Body of pancreas (tissue), 4 donors: ENCODE results near the gene SLC12A8. TPM values are rescaled to one million over a fixed set of nuclear protein-coding genes. Genes with fewer than 3 reads are reported as not detected.

Source experiments
- ATAC-seq: fragments of 150-250 bp; one replicate; pipeline ENCODE4 v1.9.1; 2016
- DNase-seq, 4 donors: peaks; one replicate each; pipeline ENCODE4 v3.0.0-alpha.2; 2019
- H3K27ac ChIP-seq, 4 donors: fragments of 200-600 bp; sonication (generic); 1 replicate in 3 of 4; 2 replicates in 1 of 4; pipeline versions ENCODE4 v1.5.1 to v1.6.1; 2016 to 2019; ENCODE audit warnings: mild to moderate bottlenecking in 1 of 4, mixed read lengths in 1 of 4, moderate library complexity in 1 of 4
- H3K27me3 ChIP-seq, 2 donors: fragments of 200-600 bp; sonication (generic); one replicate each; pipeline ENCODE4 v1.6.0; 2016; ENCODE audit warnings: mild to moderate bottlenecking in 1 of 2
- H3K36me3 ChIP-seq, 2 donors: fragments of 200-600 bp; sonication (generic); replicated peaks in 1 of 2; 2 replicates each; pipeline ENCODE4 v1.5.1; 2016; ENCODE audit warnings: low read depth in 2 of 2; ENCODE audit not compliant: insufficient read depth in 1 of 2
- H3K4me1 ChIP-seq: fragments of 200-600 bp; sonication (generic); one replicate; pipeline ENCODE4 v1.6.0; 2016
- H3K4me3 ChIP-seq, 2 donors: fragments of 200-600 bp; sonication (generic); 1 replicate in 1 of 2; 2 replicates in 1 of 2; pipeline ENCODE4 v1.5.1; 2016 to 2019
- H3K9me3 ChIP-seq, 3 donors: fragments of 200-600 bp; sonication (generic); 1 replicate in 2 of 3; 2 replicates in 1 of 3; pipeline ENCODE4 v1.5.1; 2016
- CTCF ChIP-seq, 7 experiments: fragments of 450-650 bp in 4 of 7; fragments of 200-600 bp in 3 of 7; sonication (generic) in 3 of 7; IDR thresholded peaks; one replicate each; pipeline ENCODE4 v1.5.1; 2016 to 2019; ENCODE audit warnings: antibody characterized with exemption in 7 of 7
- POLR2A ChIP-seq, 3 donors: fragments of 450-650 bp; IDR thresholded peaks; one replicate each; pipeline ENCODE4 v1.6.1; 2016; ENCODE audit warnings: antibody characterized with exemption in 3 of 3, mild to moderate bottlenecking in 2 of 3
- WGBS, 2 donors: methylation state at CpG; one replicate each; pipeline ENCODE4 v1.1.5; 2017; 5-methylcytosine and 5-hydroxymethylcytosine counted together
- intact Hi-C: fragments of 100-400 bp; cut with DNase I; formaldehyde crosslinking; loops from one replicate; pipeline ENCODE4 v1.15.1; 2023
- total RNA-seq, 2 donors: library from RNA; depleted of rRNA; stranded (reverse); fragments of >200 nt; gene quantifications; one replicate each; pipeline ENCODE4 v1.1.0, GENCODE V29; 2016

The SLC12A8 gene
- total RNA-seq, 2 donors from 2014 or later: 10.1 to 30.0 TPM

GRCh38 chr3:125129512-125129997, 83.0 kb downstream of the SLC12A8 start:
- no peak overlapping the region for H3K4me3 ChIP-seq
- TF ChIP-seq CTCF (IDR thresholded peaks at IDR 0.05) (no peak), POLR2A (IDR thresholded peaks at IDR 0.05) (no peak)
- no peaks in the 10 kb centered on the region for H3K36me3 ChIP-seq
- no peak overlapping the region for H3K27ac ChIP-seq
- intact Hi-C loops: no loop called here
- DNase-seq (peak in 3 of 4 donors; percentile 36 to 65 (median 40)), ATAC-seq (peak; percentile 38)
- no peaks in the 10 kb centered on the region for H3K4me1 ChIP-seq
- H3K9me3 ChIP-seq: no peaks in the 10 kb centered on the region
- no peaks in the 10 kb centered on the region for H3K27me3 ChIP-seq
- WGBS, 2 donors: 60 to 64% methylated on average over 10 of the region's 10 CpGs

GRCh38 chr3:125128861-125129501, 83.6 kb downstream of the SLC12A8 start:
- TF ChIP-seq POLR2A (IDR thresholded peaks at IDR 0.05): no peak
- no peak for TF ChIP-seq CTCF (IDR thresholded peaks at IDR 0.05)
- Histone ChIP-seq H3K27me3 (no peaks in the 10 kb centered on the region), H3K4me1 (no peaks in the 10 kb centered on the region), H3K27ac (peak overlapping the region in 1 of 4 donors; percentile 7), H3K4me3 (no peak overlapping the region), H3K36me3 (no peaks in the 10 kb centered on the region), H3K9me3 (no peaks in the 10 kb centered on the region)
- 84 to 92% methylated on average over 3 of the region's 3 CpGs for WGBS, 2 donors
- no peak for ATAC-seq
- intact Hi-C loops: no loop called here
- peak in 1 of 4 donors; percentile 30 for DNase-seq

GRCh38 chr3:125126323-125126722, 86.2 kb downstream of the SLC12A8 start:
- no peak for TF ChIP-seq POLR2A (IDR thresholded peaks at IDR 0.05)
- intact Hi-C loops: no loop called here
- Histone ChIP-seq H3K27ac (peak overlapping the region in 2 of 4 donors; percentile 37 to 55), H3K36me3 (no peaks in the 10 kb centered on the region), H3K9me3 (no peaks in the 10 kb centered on the region), H3K27me3 (no peaks in the 10 kb centered on the region), H3K4me3 (no peak overlapping the region), H3K4me1 (no peaks in the 10 kb centered on the region)
- ATAC-seq (no peak), DNase-seq (no peak)
- 79 to 91% methylated on average over 2 of the region's 2 CpGs for WGBS, 2 donors

- no peak for TF ChIP-seq CTCF (IDR thresholded peaks at IDR 0.05)
- TF ChIP-seq POLR2A (IDR thresholded peaks at IDR 0.05): no peak
- H3K4me3 ChIP-seq: no peak overlapping the region
- WGBS, 2 donors: 50 to 54% methylated on average over 6 of the region's 6 CpGs
- peak; percentile 79 for ATAC-seq
- no peaks in the 10 kb centered on the region for H3K9me3 ChIP-seq
- H3K27ac ChIP-seq: peak overlapping the region in 2 of 4 donors; percentile 37 to 55
- H3K4me1 ChIP-seq: no peaks in the 10 kb centered on the region
- no peaks in the 10 kb centered on the region for H3K27me3 ChIP-seq
- H3K36me3 ChIP-seq: no peaks in the 10 kb centered on the region
- peak in 3 of 4 donors; percentile 21 to 55 (median 34) for DNase-seq
- intact Hi-C loops: no loop called here
Observed at GRCh38 chr3:125125821-125126245, 86.7 kb downstream of the SLC12A8 start.

- TF ChIP-seq POLR2A (IDR thresholded peaks at IDR 0.05) (no peak), CTCF (IDR thresholded peaks at IDR 0.05) (no peak)
- ATAC-seq (no peak), DNase-seq (no peak)
- WGBS, 2 donors: 86 to 89% methylated on average over 10 of the region's 10 CpGs
- Histone ChIP-seq H3K27me3 (no peaks in the 10 kb centered on the region), H3K27ac (no peak overlapping the region), H3K9me3 (no peaks in the 10 kb centered on the region), H3K4me3 (no peak overlapping the region), H3K4me1 (no peaks in the 10 kb centered on the region), H3K36me3 (no peaks in the 10 kb centered on the region)
- intact Hi-C loops: no loop called here
Observed at GRCh38 chr3:125123451-125124305, 88.9 kb downstream of the SLC12A8 start.
